Fibroblast of villous mesenchyme (primary cell): ENCODE measurements around the gene ARHGAP8. TPM values are rescaled to one million over a fixed set of nuclear protein-coding genes. Genes with fewer than 3 reads are reported as not detected.

Experiments
- DNase-seq: peaks from one replicate; pipeline ENCODE4 v3.0.0-alpha.2; 2010; ENCODE audit warnings: low read depth
- H3K4me3 ChIP-seq: 2 replicates; pipeline ENCODE4 v1.5.1; 2011; ENCODE audit warnings: low read depth, mild to moderate bottlenecking, low read length
- total RNA-seq: library from RNA; depleted of rRNA; stranded (reverse); fragments of >200 nt; gene quantifications from 2 replicates; pipeline ENCODE4 v1.2.3, GENCODE V29; 2012
- TF ChIP-seq, protein P1 (sequence below): IDR thresholded peaks from 2 replicates; pipeline ENCODE4 v1.5.1; 2012; ENCODE audit warnings: low read depth, mild to moderate bottlenecking, low read length; ENCODE audit not compliant: insufficient read depth

Gene ARHGAP8
- total RNA-seq, 1 donor: under 0.01 TPM

DNA sequence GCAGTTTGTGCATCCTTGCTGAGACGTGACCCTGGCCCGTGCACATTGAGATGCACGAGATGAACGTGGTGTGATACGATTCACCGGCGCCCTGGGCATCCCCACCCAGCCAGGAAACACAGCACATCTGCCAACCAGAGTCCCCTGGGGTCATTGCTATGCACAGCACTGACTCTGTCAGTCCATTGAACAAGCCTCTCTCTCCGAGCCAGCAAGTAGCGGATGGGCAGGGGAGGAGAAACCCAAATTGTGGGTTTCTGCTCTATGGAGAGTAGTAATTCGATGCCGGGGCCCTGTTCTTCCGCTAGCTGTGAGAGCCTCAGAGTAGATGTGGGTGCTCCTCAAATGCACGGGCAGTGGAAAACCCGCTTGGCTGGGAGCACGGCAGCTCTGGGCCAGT, 85.1 kb downstream of the ARHGAP8 start:
- H3K4me3 ChIP-seq: no peak overlapping the region
- no peak for DNase-seq
- TF ChIP-seq, protein P1, sequence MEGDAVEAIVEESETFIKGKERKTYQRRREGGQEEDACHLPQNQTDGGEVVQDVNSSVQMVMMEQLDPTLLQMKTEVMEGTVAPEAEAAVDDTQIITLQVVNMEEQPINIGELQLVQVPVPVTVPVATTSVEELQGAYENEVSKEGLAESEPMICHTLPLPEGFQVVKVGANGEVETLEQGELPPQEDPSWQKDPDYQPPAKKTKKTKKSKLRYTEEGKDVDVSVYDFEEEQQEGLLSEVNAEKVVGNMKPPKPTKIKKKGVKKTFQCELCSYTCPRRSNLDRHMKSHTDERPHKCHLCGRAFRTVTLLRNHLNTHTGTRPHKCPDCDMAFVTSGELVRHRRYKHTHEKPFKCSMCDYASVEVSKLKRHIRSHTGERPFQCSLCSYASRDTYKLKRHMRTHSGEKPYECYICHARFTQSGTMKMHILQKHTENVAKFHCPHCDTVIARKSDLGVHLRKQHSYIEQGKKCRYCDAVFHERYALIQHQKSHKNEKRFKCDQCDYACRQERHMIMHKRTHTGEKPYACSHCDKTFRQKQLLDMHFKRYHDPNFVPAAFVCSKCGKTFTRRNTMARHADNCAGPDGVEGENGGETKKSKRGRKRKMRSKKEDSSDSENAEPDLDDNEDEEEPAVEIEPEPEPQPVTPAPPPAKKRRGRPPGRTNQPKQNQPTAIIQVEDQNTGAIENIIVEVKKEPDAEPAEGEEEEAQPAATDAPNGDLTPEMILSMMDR: no peak

DNA sequence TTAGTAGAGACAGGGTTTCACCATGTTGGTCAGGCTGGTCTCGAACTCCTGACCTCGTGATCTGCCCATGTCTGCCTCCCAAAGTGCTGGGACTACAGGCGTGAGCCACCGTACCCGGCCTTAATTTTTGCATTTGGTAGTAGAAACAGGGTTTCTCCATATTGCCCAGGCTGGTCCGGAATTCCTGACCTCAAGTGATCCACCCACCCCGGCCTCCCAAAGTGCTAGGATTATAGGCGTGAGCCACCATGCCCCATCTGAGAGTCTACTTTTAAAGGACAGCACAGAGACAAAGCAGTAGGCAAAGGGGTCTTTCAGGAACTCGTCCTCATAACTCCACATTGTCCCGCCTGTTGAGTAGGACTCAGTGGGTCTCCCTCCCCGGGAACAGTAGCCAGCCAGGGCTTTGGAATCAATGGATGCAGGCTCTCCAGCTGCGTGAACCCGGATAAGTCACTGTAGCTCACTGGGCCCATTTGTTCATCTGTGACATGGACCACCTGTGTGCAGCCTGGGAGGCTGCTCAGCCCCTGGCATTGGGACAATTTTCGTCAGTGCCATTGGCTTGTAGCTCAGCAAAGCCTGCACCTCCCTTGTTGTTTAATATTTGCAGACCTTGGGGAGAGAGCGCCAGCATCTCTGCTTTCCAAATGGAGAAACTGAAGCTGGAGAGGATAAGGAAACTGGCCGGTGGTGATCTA, 86.1 kb downstream of the ARHGAP8 start:
- TF ChIP-seq, protein P1: no peak
- no peak for DNase-seq
- no peak overlapping the region for H3K4me3 ChIP-seq

DNA sequence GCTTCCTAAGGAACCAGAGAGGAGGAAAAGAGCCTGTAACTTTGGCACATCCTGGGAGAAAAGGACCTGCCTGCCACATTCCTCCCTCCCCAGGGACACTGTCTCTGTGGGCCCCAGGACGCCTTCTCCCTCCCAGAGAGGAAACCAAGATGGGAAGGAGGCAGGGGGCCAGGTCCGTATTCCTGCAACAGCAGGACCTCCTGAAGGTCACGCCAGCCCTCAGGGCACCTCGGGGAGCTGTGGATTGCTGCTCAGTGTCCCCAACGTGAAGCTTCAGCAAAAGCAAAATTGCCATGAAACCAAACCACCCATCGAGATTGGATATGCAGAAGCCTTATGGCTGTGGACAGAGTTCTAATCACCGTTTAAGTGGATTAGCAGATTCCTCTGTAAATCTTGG, 86.7 kb downstream of the ARHGAP8 start:
- H3K4me3 ChIP-seq: no peak overlapping the region
- no peak for DNase-seq
- TF ChIP-seq, protein P1: no peak

DNA sequence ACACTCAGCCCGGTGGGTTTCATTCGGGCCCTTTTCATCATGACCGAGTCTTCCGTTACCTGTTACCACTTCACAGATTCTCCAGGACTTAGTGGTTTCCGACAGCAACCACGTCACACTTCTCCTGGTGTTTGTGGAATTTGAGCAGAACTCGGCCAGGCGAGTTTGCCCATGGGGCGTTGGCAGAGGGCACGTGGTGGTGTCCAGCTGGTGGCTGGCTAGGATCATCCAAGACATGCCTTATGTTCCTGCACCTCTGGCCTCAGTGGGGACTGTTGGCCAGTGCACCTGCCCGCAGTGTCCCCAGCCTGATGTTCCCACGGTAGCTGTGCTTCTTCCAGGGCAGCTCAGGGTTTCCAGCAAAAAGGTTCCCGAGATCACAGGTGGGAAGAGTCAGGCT, 87.3 kb downstream of the ARHGAP8 start:
- DNase-seq: no peak
- H3K4me3 ChIP-seq: no peak overlapping the region
- TF ChIP-seq, protein P1: no peak

DNA sequence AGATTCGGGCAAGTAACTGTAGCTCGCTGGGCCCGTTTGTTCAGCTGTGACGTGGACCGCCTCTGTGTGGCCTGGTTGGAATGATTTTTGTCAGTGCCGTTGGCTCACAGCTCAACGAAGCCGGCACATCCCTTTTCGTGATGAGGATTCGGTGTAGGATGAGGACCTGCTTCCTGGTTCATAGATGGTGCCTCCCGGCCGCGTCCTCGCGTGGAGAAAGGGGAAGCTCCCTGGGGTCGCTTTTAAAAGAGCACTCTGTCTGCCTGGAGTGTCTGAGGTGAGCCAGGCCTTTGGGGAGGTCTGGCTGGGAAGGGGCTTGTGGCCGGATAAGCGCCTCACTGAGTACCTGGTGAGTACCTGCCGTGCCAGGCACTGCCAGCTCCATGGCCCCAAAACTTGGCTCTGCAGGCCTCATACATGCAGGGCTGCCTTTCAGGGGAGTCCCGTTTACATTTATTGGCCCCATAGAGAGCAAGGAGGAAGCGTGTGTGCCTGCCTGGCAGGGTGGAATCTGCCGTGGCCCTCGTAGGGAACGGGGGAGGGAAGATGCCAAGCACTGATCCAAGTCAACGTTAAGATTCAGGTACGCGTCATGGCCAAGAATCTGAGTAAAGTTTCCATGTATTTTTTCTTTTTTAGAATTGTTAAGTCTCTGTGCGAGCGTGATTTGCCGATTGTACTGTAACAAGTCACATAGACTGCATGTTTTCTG, 88.4 kb downstream of the ARHGAP8 start:
- H3K4me3 ChIP-seq: no peak overlapping the region
- DNase-seq: no peak
- TF ChIP-seq, protein P1: no peak

DNA sequence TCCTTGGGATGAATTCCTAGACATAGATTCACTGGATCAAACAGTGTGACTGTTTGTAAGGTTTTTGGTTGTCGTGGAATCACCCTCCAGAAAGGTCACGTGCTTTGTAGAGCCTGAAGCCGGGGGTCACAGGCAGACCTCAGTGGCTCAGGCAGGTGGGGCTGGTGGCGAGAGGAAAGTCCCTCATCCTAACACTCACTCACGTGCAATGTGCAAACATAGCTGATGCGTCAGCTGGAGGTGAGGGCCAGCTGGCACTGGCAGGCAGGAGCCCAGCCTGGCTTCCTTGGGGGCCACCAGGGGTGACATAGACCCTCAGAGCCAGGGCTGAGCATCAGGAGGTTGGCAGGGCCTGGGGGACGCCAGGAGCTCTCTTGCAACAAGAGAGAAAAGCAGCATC, 90.0 kb downstream of the ARHGAP8 start:
- TF ChIP-seq, protein P1: no peak
- no peak overlapping the region for H3K4me3 ChIP-seq
- no peak for DNase-seq
